SK-MEL-5 (cell line): Measurements from ENCODE around the gene RUVBL1. TPM values are rescaled to one million over a fixed set of nuclear protein-coding genes. Genes with fewer than 3 reads are reported as not detected.

Experiments
- DNase-seq: peaks from one replicate; pipeline ENCODE4 v3.0.0-alpha.2; 2016; ENCODE audit warnings: low read depth, low spot score
- in situ Hi-C: cut with HindIII; loops from 2 replicates; pipeline ENCODE4 v1.10.0; 2016; ENCODE audit warnings: low sequenced_read_pairs, high pct_unique_total_duplicates, low pct_unique_long_range_greater_than_20kb
- total RNA-seq: library from RNA; depleted of rRNA; stranded (reverse); fragments of >200 nt; shearing (Covaris generic); gene quantifications from 2 replicates; pipeline ENCODE4 v1.2.3, GENCODE V29; 2014

RUVBL1 gene
- total RNA-seq, 1 experiment from 2014 or later = 161 TPM

GRCh38 chr3:128075522-128076482, 47.8 kb downstream of the RUVBL1 start:
- DNase-seq = peak; percentile 34
- in situ Hi-C loops = no loop called here

DNA sequence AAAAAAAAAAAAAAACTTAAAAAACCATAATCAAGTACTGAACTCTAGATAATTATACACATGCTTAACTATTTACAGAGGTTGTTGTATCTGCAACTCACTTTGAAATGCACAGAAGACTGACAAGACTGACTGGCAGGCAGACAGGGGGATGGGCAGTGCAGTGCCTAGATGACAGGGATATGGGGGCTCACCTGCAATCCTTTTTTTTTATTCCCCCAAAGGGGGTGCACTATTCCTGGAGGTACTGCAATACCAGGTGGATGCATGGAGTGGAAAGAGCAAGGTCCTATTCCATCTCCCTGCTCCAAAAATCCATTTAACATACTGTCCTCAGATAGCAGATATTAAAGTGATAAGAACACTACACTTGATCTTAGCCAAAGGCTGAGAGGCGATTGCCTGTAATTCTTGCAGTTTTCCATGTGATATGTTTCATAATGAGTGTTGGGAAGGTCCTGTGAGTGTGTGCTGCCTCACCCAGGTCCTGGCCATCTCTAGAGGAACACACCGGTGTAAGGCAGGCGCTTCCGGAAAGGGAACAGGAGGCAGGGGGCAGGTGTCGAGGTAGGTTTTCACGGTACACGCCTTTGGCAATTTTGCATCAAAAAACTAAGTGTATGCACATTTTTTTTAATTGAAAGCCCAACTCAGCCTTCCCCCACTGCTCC, 48.6 kb downstream of the RUVBL1 start:
- in situ Hi-C loops = no loop called here
- DNase-seq = no peak

GRCh38 chr3:128073807-128074206, 49.8 kb downstream of the RUVBL1 start:
- no peak for DNase-seq
- in situ Hi-C loops = no loop called here

DNA sequence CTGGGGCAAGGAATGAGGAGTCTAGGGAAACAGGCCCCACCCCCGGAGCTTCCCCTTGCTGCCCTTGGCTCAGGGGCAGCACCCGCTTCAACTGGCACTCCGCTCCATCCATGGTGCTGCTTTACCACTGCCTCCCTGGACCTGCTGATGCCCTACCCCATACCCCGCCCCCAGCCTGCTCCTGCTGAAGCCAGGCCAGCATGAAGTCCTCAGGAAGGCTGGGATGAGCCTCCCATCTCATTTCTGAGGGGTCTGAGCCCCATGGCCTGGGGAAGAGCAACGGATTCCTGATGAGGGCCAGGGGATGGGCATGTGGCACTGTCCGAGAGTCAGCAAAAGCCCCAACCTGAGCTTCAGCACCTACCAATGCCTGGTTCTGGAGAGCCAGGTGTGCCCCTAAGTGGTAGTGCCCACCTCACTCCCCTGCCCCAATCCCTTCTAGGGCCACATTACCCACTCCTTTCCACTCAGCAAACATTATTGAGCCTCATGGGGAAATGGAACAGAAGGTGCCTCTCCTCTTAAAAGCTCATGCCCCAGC, 50.4 kb downstream of the RUVBL1 start:
- no peak for DNase-seq
- in situ Hi-C loops = no loop called here

GRCh38 chr3:128072454-128073184, 51.0 kb downstream of the RUVBL1 start:
- in situ Hi-C loops = no loop called here
- no peak for DNase-seq

DNA sequence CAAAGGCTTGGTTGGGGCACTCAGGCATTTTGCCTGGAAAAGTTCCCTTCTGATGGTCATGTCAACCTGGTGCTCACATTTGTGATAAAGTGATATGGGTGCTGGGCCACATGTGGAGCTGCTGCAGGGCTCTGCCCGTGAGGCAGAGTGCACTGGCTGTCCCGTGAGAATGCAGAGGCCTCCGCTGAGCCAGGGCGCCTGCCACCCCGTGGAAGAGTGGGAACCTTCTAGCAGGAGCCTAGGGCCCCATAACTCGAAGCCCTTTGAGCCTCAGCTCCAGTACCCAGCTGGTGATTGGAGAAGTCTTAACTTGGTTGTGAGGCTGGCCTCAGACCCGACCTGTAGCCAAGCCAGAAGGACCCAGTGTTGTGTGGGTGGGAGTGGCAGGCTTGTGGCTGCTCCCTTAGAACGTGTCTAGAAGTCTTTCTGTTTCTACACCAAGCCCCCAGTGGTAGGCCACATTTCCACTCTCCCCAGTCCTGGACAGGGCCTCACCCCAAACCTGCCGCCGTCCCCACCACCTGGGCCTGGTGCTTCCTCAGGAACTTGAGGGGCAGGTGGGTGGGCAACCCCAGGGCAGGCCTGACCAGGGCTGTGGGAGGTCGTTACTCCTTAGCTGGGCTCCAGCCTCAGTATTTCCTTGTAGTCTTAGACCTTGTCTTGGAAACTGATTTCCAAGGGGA, 51.7 kb downstream of the RUVBL1 start:
- in situ Hi-C loops = no loop called here
- no peak for DNase-seq

GRCh38 chr3:128070898-128071591, 52.6 kb downstream of the RUVBL1 start:
- in situ Hi-C loops = no loop called here
- no peak for DNase-seq

GRCh38 chr3:128069271-128069670, 54.3 kb downstream of the RUVBL1 start:
- DNase-seq = no peak

GRCh38 chr3:128068156-128068620, 55.4 kb downstream of the RUVBL1 start:
- in situ Hi-C loops = no loop called here

More at GRCh38 chr3:128069271-128069670, 54.3 kb downstream of the RUVBL1 start:
- in situ Hi-C loops = no loop called here

GRCh38 chr3:128067489-128067888, 56.1 kb downstream of the RUVBL1 start:
- in situ Hi-C loops = no loop called here
- DNase-seq = peak; percentile 25

More at GRCh38 chr3:128068156-128068620, 55.4 kb downstream of the RUVBL1 start:
- peak; percentile 74 for DNase-seq

DNA sequence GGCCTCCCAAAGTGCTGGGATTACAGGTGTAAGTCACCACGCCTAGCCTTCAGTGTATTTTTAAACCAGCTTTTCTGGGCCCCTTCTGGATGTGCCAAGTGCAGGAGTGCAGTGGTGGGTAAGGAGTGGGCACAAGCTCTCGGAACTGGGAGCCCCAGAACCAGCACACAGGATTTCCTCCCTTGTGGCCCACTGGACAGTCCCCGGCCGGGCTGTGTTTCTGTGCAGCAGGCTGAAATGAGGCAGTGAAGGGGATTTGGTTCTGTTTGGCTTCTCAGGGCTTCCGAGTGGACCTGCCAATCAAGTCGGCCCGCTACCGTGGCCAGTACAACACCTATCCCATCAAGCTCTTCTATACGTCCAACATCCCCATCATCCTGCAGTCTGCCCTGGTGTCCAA, 56.9 kb downstream of the RUVBL1 start:
- in situ Hi-C loops = no loop called here
- DNase-seq = no peak

DNA sequence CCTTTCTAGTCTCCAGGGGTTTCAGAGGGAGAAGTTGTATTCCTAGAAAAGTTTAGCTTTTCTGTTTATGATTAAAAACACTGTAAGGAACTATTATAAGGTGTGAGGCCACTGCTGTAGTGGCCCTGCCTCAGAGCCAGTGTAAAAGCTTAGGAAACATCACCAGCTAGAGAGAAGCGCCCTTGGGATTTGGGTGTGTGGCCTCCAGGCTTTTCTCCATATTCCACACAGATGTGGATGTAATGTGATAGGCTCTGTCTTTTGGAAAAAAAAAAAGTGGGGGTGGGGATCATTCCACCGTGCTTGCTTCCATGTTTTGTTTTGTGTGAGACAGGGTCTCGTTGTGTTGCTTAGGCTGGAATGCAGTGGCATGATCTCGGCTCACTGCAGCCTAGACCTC, 57.5 kb downstream of the RUVBL1 start:
- in situ Hi-C loops = no loop called here
- DNase-seq = no peak

DNA sequence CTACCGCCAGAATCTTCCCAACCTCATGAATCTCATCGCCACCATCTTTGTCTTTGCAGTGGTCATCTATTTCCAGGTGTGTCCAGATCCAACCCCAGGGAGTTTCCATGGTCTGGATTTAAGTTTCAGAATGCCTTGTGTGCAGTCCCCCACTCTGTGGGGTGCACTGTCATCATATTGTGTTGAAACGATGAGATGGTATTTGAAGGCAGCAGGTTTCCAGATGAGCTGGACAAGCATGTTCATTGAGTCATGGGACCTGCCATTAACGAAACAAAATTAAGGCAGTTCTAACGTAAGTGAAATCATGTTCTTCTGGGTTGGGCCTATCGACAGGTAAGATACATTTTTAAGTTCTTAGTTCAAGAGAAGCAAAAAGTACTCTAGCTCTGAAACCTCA, 58.6 kb downstream of the RUVBL1 start:
- in situ Hi-C loops = no loop called here
- DNase-seq = no peak

DNA sequence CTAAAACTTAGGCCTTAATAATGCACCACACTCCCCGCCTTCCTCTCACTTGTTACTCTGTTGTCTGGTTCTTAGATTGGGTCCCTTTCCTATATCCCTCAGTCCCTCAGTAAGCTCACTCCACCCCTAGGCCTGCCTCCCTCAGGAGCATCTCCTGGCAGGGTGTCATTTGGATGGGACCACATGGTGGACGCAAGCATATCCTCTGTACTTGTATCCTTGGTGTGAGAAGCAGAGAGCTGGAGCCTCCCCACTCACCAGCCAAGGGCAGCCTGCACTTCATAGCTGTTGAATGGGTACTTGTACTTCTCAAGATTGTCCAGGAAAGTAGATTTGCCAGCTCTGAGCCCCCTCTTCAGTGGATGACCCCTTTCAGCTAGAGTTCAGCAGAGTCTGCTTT, 59.7 kb downstream of the RUVBL1 start:
- DNase-seq = no peak
- in situ Hi-C loops = no loop called here

DNA sequence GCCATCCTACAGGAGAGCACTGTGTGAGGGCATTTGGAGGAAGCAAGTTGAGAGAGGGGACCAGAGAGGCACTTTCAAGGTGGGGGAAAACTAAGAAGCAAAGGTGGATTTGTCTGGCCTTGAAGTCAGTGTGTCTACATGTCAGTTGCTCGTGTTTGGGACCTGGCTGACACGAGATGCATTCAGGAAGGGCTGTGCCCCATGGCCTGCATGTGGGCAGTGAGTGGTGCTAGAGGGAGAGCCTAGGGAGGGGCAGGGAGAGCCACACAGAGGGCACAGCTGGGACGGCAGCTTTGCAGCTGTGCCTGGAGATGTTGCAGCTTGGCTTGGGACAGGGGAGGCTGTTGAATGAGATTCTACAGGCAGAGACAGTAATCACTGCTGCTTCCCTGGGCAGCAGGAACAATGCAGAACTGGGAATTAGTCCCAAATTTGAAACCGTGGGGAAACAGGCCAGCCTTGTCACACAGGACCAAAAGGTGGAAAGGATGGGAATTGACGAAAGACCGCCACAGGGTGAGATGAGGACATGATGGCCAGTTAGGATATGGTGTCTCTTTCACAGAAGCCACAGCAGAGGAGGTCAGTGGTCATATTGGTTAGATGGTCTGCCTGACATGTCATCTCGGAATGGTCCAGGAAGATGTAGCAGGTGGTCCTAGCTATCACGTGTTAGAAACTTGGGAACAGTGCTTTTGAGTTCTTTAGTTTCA, 61.4 kb downstream of the RUVBL1 start:
- DNase-seq = no peak
- in situ Hi-C loops = no loop called here
